Measurements from ENCODE around the gene TNNI2.

Gene TNNI2

DNA sequence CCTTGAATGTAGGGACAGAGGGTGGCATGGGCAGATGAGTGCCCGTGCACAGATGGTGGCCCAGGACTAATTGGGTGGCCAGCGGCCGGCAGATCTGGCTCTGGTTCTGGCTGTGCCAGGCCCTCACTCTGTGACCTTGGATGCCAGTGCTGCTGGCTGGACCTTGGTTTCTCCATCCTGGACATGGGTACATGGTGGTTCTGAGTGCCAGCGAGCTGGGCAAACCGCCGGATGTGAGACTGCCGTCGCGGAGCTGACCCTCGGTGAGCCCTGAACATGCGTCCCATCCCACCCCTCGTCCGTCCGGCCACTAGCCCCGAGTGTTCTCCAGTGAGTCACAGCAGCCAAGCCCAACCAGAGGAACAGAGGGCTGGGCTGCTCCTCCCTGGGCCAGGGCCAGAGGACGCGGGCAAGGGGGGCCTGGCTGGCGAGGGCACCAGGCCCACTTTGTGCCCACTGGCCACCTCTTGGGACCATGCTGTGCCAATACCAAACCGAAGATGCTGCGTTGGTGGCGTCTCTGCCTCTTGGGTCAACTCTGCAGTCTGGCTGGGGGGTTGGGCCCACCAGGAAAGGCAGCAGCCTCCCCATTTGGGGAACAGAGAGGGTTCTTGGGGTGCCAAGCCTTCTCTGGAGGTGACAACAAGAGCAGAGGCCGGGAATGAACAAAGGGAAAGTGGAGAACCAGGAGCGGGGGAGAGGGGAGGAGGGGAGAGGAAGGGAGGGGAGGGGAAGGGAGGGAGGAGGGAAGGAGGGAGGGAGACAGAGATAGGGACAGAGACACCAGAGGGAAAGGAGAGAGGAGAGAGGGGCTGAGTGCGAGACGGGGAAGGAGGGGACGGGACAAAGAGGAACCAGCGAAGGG, 24.8 kb downstream of the TNNI2 start:
- no peak for TF ChIP-seq CTCF (IDR thresholded peaks at IDR 0.05; ENCODE audit: low read depth, low read length)
- DNase-seq (ENCODE audit: low read depth in 2 of 2): peak; percentile 89 to 91
- H3K4me3 ChIP-seq (replicated peaks in 1 of 2; ENCODE audit: low read depth in 2 of 2, low read length in 2 of 2): peak overlapping the region in 1 of 2 donors; percentile 23

DNA sequence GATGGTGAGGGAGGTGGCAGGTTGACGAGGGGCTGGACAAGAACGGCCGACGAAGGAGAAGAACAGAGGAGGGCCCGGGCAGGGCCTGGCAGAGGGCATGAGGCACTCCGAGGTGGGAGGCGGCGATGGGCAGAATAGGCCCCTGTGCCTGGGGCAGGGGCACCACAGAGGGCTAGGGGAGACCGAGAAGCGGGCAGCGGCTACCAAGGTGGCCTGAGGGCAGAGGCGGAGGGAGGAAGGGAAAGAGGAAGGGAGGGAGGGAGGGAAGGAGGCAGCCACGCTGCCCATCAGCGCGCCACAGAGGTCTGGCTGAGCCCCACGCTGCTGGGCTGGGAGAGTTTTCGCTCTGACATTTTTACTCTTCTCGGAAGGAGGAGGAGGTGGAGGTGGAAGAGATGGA, 25.4 kb downstream of the TNNI2 start:
- H3K4me3 ChIP-seq (replicated peaks in 1 of 2; ENCODE audit: low read depth in 2 of 2, low read length in 2 of 2): peak overlapping the region in 1 of 2 donors; percentile 23
- TF ChIP-seq CTCF (IDR thresholded peaks at IDR 0.05; ENCODE audit: low read depth, low read length): no peak
- peak in 1 of 2 donors; percentile 34 for DNase-seq (ENCODE audit: low read depth in 2 of 2)

DNA sequence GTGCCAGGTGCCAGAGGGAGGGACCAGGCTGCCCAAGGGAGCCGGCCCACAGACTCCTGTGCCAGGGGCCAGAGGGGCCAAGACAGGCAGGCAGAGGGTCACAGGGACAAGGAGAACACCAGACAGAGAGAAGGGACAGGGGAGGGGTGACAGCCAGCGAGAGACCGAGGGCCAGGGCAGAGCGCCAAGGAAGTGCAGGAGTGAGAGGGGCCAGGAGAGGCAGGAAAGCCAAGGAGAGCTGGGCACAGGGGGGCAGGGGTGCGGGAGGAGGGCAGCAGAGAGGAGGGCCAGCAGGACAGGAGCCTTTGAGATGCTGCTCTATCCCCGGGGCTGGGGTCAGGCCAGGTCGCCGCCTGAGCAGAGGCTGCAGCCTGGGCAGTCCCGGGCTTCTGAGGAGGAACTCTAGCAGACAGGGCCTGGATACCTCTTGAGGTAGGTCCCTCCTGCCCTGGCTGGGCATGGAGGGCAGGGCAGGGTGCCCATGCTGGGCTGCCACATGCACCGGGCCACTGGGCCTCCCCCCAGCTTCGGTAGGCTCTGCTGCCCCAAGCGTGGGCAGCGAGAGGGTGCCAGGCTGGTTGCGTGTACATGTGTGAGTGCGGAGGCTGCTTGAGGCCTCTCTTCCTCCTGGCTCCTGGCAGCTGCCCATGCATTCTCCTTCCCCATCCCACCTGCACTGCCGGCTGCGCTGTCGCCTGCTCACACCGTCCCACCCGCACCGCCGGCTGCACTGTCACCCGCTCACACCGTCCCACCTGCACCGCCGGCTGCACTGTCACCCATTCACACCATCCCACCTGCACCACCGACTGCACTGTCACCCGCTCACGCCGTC, 26.3 kb downstream of the TNNI2 start:
- no peak for DNase-seq (ENCODE audit: low read depth in 2 of 2)
- TF ChIP-seq CTCF (IDR thresholded peaks at IDR 0.05; ENCODE audit: low read depth, low read length): no peak
- peak overlapping the region in 1 of 2 donors; percentile 23 for H3K4me3 ChIP-seq (replicated peaks in 1 of 2; ENCODE audit: low read depth in 2 of 2, low read length in 2 of 2)

GRCh38 chr11:1866226-1866625, 27.4 kb downstream of the TNNI2 start:
- no peak for TF ChIP-seq CTCF (IDR thresholded peaks at IDR 0.05; ENCODE audit: low read depth, low read length)
- no peak for DNase-seq (ENCODE audit: low read depth in 2 of 2)
- no peak overlapping the region for H3K4me3 ChIP-seq (replicated peaks in 1 of 2; ENCODE audit: low read depth in 2 of 2, low read length in 2 of 2)

DNA sequence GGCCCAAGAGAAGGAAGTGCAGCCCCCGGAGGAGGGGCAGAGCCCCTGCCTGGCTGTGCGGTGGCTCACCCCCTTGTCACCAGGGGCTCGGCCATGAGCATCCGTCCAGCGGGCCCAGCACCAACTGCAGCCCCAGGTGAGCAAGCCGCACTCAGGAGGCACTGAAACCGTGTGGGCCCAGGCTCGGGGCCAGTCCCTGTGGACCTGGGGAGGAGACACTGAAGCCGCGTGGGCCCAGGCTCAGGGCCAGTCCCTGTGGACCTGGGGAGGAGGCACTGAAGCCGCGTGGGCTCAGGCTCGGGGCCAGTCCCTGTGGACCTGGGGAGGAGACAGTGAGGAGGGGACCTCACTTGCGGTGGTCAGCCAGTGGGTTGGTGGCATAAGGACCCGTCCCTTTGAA, 28.0 kb downstream of the TNNI2 start:
- no peak overlapping the region for H3K4me3 ChIP-seq (replicated peaks in 1 of 2; ENCODE audit: low read depth in 2 of 2, low read length in 2 of 2)
- TF ChIP-seq CTCF (IDR thresholded peaks at IDR 0.05; ENCODE audit: low read depth, low read length): no peak
- no peak for DNase-seq (ENCODE audit: low read depth in 2 of 2)

DNA sequence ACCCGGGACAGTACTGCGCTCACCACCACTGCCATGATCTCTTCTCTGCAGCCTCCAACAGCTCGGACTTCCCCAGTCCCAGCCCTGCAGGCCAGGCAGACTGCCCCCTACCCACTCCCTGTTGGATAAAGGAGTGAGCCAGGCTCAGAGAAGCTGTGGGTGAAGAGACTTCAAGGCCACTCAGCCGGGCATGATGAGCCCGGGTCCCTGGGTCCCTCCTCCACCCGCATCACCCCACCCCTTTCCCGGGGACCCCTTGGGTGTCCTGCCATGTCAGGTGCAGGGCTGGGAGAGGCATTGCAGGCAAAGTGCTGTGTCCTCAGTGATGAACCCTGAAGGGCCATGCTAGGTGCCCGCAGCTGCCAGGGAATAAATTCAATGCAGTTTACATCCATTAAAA, 28.6 kb downstream of the TNNI2 start:
- DNase-seq (ENCODE audit: low read depth in 2 of 2): no peak
- H3K4me3 ChIP-seq (replicated peaks in 1 of 2; ENCODE audit: low read depth in 2 of 2, low read length in 2 of 2): no peak overlapping the region
- TF ChIP-seq CTCF (IDR thresholded peaks at IDR 0.05; ENCODE audit: low read depth, low read length): no peak

All from cardiac fibroblast (primary cell).